Eye (tissue), 1 donor: ENCODE results near the gene INTS3.

Source experiments
- DNase-seq: peaks from one replicate; pipeline ENCODE4 v3.0.0-alpha.2; 2015

INTS3 gene

DNA sequence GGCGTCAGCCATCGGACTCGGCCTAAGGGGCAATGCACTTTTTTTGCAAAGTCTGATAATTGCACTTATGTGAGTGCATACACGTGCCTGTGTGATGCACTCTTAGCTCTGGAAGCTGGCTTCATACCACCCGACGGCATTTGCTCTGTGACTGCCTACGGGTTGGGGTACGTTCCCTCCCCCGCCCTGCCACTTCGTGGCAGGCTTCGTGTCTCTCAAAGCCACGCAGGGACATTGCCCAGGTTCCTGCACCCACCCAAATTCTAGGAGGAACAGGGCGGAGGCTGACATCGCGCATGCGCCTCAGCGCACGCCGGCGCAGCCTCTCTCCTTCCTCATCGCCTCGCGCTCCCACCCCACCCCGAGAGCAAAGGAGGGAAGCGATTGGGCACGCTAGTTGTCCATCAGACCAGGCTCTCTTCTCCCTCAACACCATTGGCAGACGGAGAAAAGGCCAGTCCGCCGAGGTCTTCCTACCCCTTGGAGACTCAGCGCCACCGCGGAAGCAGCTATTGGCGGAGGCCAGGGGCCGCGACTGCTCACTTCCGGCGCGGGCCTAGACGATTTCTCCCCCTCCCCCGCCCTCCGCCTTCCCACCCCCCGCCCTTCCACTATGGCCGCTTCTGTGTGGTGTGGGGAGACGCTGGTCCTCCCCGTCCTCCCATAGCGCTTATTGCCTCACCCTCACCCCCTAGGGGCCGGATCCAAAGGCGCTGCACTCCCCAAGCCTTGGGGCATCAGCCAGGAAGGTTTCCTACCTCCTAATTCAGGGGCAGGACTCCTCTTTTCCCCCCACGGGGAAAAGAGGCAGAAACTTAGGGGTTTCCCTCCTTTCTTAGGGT is at the start of gene INTS3:
TSS of gene INTS3 (plus strand) at position 588 of the 842 bp plus-strand sequence. CDS start 585 bp downstream, outside the sequence.
- DNase-seq, result peak; percentile 100

DNA sequence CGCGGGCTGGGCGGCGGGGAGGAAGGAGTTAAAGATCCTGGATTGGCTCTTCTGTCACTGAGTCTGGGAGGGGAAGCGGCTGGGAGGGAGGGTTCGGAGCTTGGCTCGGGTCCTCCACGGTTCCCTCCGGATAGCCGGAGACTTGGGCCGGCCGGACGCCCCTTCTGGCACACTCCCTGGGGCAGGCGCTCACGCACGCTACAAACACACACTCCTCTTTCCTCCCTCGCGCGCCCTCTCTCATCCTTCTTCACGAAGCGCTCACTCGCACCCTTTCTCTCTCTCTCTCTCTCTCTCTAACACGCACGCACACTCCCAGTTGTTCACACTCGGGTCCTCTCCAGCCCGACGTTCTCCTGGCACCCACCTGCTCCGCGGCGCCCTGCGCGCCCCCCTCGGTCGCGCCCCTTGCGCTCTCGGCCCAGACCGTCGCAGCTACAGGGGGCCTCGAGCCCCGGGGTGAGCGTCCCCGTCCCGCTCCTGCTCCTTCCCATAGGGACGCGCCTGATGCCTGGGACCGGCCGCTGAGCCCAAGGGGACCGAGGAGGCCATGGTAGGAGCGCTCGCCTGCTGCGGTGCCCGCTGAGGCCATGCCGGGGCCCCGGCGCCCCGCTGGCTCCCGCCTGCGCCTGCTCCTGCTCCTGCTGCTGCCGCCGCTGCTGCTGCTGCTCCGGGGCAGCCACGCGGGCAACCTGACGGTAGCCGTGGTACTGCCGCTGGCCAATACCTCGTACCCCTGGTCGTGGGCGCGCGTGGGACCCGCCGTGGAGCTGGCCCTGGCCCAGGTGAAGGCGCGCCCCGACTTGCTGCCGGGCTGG is 49.1 kb upstream of the INTS3 start, which contains the start of gene NPR1:
TSS of gene NPR1 (plus strand) at position 170 of the 818 bp plus-strand sequence. CDS start at position 591, 421 bp downstream.
- peak; percentile 70 for DNase-seq

DNA sequence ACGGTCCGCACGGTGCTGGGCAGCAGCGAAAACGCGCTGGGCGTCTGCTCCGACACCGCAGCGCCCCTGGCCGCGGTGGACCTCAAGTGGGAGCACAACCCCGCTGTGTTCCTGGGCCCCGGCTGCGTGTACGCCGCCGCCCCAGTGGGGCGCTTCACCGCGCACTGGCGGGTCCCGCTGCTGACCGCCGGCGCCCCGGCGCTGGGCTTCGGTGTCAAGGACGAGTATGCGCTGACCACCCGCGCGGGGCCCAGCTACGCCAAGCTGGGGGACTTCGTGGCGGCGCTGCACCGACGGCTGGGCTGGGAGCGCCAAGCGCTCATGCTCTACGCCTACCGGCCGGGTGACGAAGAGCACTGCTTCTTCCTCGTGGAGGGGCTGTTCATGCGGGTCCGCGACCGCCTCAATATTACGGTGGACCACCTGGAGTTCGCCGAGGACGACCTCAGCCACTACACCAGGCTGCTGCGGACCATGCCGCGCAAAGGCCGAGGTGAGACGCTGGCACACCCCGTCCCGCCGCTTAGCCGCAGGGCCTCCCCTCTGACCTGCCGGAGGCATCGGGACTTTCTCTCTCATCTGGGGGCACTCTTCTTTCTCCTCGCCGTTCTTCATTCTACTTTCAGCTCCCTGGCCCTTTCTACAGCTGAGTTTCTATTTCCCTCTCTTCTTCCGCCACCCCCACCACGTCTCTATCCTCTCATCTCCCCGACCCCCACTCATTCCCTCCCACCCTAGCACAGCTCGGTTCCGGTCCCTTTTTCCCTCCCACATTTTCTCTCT is 48.3 kb upstream of the INTS3 start:
- DNase-seq, result peak; percentile 66

GRCh38 chr1:153680120-153680403 is 47.8 kb upstream of the INTS3 start:
- DNase-seq, result no peak

DNA sequence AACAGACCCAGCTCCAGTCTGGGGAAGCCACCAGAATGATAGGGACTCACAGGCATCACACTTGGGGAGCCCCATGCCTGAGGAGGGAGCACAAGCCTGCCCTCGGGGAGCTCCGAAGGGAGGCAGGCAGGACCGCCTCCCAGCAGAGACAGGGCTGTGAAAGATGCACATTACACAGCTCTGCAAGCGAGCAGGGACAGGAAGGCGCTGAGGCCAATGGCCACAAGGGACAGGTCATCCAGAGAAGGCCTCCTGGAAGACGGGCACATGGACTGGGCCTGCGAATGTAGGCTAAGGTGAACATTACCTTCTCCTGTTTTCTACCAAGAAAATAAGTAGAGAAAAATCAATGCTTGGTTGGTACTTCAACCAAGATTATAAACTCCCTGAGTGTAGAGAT is 45.1 kb upstream of the INTS3 start:
- DNase-seq, result no peak

DNA sequence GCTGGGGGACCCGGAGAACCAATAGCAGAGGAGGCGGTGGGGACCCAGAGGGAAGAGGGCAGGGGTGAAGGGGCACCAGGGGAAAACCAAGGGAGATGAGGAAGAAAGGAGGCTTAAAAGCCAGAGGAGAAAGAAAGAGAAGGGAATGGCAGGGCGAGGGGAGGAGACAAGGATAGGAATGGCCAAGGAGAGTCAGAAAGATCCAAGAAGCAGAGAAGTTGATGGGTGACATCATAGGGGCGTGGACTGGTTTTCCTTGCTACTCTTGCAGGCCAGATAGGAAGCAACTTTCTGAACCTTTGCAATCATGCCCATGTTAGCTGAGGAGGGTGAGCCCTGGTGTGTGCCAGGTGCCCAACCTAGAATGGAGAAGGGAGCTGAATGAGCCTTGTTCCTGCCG is 44.0 kb upstream of the INTS3 start:
- no peak for DNase-seq

DNA sequence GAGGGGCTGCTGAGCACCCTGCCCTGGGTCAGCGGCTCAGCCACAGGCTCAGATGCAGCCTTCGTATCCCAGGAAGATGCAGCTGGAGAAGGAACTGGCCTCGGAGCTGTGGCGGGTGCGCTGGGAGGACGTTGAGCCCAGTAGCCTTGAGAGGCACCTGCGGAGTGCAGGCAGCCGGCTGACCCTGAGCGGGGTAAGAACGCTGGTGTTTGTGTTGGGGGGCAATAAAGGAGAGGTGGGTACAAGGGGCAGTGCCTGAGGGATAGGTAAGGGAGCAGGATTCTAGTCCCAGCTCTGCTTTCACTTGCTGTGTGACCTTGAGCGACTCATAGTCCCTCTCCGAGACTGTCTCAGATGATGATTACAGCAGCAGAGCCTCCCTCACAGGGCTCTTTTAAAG is 43.0 kb upstream of the INTS3 start:
- DNase-seq, result no peak

DNA sequence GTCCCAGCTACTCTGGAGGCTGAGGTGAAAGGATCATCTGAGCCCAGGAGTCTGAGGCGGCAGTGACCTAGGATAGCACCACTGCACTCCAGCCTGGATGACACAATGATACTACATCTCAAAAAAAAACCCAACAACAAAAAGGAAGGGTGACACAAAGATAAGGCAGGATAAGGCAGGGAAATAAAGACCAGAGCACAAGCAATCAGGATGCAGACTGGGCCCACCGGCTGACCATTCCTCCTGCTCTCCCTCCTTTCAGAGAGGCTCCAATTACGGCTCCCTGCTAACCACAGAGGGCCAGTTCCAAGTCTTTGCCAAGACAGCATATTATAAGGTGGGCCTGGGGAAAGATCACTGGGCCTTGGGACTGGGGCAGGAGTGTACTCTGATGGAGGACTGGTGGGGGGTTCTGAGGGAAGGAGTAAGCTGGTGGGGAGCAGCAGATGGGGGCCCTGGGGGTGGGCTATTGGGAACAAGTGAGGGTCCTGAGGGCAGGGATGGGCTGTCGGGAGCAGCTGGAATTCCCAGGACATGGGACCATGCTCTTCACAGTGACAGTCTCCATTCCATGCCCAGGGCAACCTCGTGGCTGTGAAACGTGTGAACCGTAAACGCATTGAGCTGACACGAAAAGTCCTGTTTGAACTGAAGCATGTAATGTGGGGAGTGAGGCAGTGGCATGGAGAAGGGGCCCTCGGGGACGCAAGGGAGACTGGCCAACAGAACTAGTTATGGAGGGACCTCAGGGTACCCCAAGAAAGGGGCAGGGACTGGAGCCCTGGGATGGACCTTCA is 42.1 kb upstream of the INTS3 start:
- peak; percentile 88 for DNase-seq

GRCh38 chr1:153687346-153688125 is 40.3 kb upstream of the INTS3 start:
- no peak for DNase-seq

GRCh38 chr1:153688276-153688675 is 39.6 kb upstream of the INTS3 start:
- DNase-seq, result no peak

GRCh38 chr1:153688736-153689328 is 39.0 kb upstream of the INTS3 start:
- no peak for DNase-seq

GRCh38 chr1:153693466-153693865 is 34.4 kb upstream of the INTS3 start:
- DNase-seq, result no peak

GRCh38 chr1:153696741-153697140 is 31.1 kb upstream of the INTS3 start:
- DNase-seq, result no peak

DNA sequence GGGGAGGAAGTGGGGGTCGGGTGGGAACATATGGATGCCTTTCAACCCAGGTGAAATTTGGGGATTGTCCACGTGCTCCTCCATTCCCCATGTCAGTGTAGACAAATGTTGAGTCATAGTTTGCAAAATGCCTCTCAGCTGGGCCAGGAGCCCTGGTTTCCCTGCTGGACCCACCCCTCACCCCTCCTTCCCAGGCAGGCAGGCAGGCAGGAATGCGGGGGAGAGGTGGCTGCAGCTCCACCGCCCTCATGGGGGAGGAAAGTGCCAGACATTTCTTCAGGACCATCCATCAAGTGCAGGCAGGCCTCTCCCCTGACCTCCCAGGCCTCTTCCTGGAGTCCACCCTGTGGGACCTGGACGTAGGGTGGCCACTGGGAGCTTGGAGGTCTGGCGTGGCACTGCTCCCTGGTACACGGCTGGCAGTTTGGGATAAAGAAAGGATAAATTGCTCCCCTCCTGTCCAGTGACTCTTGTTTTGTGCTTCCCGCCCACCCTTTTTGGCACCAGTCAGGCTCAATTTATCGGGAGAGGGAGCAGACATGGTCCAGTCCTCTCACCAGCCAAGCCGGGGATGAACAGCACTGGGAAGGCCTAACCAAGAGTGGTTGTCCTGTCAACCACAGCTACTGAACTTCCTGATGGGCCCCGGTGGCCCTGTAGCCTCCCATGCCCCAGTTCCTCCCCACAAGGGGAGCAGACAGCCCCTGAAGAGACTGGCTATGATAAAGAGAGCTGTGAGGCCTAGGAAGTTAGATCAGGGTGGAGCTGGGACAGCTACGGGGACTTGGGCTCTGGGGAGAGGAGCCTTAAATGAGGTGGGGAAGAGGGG is 30.4 kb upstream of the INTS3 start:
- DNase-seq, result peak; percentile 42

DNA sequence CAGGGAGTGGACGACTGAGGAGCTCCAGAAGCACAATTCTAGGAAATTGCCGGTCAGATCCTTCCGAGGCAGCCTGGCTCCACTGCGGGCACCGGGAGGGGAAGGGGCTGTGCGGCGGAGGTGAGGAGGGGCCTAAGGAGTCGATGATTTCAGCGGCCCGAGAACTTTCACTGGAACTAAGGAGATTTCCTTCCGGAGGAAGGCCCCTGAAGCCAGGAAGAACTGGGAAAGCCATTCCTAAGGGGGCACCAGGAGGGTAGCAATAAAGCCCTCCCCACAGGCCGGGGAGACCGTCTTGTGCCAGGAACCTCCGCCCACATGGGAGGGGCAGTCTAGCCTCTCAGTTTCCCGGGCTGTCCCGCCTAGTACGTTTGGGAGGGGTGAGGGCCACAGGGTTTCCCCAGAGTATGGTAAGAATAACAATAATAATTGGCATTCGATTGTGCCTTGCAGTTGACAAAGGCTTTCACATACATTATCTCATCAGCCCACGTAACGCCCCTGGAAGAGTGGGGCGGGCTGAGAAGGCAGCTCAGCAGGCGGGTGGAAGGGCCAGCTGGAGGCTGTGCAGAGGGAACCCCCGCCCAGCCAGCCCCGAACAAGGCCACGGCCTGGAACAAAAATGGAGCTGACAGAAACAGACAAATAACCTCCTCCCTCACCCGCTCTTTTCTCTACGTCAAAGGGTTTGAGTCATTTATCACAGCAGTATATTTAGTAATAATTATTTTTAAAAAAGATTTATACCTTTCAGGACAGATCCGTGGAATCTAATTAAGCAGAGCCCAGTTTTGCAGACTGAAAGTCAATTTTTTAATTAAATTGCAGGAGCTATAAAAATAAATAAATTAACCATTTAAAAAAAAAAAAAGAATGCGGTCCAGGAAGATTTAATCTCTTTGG is 29.6 kb upstream of the INTS3 start:
- peak; percentile 80 for DNase-seq

DNA sequence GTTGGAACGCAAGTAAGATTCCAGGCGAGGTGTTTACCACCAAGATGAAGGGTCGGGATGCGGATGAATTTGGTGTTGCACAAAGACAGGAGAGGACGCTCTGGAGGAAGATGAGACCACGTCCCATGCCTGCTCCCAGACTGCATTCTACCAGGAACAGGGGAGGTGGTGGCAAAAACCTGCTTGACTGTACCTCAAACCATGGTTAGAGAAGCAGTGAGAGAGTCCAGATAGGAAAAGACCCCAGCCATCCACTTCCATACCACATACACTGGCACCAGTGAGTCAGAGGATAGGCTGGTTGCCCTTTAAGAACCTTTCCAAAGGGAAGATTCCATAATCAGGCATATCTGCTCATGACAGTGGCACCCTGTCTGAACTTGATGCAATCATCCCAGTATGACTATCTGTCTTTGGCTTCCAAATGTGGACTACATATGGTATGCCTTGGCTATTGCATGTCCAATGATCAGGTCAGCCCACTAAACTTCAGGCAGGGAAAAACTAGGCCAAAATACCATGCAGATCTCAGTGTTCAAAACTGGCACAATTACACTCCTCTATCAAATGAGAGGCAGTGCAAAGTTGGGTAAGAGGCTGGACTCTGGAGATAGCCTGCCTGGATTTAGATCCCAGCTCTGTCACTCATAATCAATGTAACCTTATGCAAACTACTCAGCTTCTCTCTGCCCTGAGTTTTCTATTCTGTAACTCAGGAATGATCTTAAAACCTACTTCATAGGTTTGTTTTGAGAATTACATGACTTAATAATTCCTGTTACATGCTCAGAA is 28.7 kb upstream of the INTS3 start:
- peak; percentile 27 for DNase-seq

GRCh38 chr1:153699768-153700167 is 28.1 kb upstream of the INTS3 start:
- DNase-seq, result no peak

DNA sequence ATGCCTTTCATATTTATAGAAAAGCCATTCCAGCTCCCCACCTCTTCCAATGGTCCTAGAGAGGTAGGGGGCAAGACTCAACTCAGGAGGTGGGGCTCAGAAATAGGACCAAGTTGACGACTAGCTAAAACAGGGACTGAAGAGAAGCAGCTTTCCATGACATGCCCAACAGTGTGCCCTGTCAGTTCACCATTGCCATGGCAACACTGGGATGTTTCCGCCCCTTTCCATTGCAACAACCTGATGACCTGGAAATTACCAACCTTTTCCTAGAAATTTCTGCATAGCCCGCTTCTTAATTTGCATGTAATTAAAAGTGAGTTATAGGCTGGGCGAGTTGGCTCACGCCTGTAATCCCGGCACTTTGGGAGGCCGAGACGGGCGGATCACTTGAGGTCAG is 22.4 kb upstream of the INTS3 start:
- no peak for DNase-seq
